HG02970 (cell line): Measurements from ENCODE around the gene SREK1IP1.
A peak's percentile ranks its signal among the peaks of the same experiment; 100 is the strongest.

Source experiments
- ATAC-seq: cut with Tn5 transposase; IDR thresholded peaks from one replicate; pipeline ENCODE4 v1.9.1; 2021; ENCODE audit warnings: mild to moderate bottlenecking, moderate library complexity, moderate number of reproducible peaks; ENCODE audit not compliant: unreplicated experiment, low FRiP score

The SREK1IP1 gene

DNA sequence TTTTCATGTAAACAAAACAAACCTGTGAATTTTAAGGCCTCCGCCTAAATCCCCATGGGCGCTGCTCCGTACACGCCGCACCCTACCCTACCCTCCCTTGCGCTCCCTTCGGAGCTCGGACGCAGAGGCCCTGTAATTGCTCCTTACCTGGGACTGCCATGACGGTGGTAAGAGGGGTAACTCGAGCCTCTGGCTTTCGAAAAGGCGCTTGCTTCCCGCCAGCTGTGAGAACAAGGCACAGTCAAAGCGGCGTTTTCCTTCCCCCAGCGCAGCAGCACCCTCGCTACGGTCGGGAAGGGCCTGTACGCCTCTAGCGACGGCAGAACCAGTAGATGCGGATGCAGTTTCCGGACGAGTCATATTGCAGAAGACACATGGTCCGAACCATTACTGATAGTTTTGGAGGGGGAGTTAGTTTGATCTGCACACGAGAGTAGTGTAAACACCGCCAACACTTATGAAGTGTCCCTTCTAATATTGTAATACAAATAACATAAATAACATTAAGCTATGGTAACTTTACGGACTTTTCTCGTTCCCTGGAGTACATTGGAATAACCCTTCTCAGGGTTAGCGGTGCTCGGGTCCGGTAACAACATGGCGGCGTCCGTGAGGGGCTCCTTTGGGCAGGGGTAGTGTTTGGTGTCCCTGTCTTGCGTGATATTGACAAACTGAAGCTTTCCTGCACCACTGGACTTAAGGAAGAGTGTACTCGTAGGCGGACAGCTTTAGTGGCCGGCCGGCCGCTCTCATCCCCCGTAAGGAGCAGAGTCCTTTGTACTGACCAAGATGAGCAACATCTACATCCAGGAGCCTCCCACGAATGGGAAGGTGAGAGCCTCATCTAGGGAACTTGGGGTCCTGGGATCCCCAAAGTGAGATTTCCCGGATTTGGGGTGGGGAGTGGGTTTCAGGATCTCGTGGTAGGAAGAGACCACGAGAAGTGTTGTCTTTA is at the start of gene SREK1IP1, which contains the start of gene CWC27:
Gene SREK1IP1, minus strand, starts transcription at position 334 of the 955 bp plus-strand sequence. Its CDS starts 174 bp downstream, at position 160.
Gene CWC27, plus strand, starts transcription at position 573 of the 955 bp plus-strand sequence. Its CDS starts 217 bp downstream, at position 790.
- ATAC-seq, result peak; percentile 97

DNA sequence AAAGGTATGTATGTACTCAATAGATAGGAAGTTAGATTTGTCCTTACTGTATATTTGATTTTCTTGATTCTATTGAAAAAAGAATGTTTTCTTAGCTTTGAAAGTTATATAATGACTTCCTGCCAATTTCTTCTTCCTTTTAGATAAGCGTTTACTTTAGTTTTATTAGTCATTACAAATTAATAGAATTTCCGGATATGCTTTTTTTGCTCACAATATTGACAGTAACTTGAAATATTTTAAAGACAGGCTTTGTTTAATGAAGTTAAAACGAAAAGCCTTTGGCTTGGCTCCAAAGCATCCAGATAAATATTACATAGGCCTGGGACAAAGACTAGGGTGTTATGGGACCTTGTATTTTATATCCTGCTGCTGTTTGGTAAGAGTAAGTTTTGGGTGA is 49.8 kb upstream of the SREK1IP1 start:
- no peak for ATAC-seq

DNA sequence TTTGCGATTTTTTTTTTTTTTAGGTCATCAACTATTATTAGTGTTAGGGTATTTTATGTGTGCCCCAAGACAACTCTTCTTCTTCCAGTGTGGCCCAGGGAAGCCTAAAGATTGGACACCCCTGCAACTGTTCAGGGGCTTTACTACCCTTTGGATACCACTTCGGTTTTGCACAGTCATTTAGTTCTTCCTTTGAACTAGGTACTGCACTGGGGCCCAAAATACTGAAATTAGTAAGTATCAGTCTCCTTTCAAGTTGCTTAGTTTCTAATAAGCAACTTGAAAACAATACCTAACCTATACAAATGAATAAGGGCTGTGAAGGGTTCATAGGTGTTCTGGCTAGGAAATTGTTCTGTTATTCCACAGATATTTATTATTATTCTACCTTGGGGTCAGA is 45.6 kb upstream of the SREK1IP1 start:
- ATAC-seq, result peak; percentile 88

DNA sequence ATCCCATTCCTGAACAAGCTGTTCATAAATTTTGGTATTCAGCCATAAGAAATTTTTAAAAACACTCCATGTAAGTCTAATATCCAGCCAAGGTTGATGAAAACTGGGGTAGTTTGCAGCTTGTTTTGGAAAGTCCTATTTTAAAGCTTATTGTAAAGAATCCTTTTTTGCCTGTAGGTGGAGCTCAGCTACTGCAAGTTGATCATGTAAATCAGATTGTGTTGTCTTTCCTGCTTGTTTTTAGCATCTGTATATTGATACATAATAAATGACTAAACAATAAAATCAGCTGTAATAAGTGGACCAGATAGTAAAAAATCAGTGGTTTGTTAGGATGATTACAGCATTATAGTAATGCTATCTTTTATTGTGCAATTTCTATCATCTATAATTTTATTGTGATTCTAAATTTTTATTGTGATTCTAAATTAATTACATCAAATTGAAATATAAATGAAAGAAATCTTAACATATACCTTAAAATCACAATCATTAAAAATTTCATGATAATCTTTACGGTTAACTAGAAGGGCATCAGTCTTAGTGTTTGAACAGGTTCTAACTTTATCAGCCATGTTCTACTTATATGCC is 42.7 kb upstream of the SREK1IP1 start:
- ATAC-seq, result no peak

DNA sequence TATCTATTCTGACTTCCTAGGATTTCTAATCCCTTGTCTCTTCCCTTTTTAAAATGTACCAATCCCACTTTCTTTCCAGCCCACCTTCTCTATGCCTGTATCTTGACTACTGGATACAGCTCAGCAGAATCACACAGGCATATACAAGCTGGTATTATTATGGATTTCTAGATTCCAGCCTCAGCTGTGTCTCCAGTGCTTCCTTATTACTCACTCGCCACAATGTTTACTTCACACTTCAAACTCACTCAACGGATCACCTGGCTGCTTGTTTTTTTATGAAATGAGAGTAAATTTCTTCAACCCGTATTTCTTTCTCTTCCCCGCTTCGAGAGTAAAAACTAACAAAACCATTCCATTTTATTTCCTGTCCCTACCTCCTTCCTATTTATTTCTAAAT is 39.0 kb upstream of the SREK1IP1 start:
- ATAC-seq, result no peak

DNA sequence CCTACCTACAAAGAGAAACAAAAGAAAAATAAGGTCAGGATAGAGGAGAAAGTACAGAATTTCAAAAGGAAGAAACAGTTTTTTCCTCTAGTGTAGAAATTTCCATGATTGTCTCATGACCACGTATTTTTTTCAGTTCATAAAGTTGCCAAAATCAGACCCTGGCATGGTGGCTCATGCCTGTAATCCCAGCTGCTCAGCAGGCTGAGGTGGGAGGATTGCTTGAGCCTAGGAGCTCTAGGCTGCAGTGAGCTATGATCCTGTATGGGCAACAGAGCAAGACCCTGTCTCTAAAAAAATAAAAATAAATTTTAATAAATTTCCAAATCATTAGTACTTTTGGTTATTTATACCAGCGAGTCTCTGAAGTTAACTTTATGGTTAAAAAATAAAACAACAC is 38.0 kb upstream of the SREK1IP1 start:
- ATAC-seq, result no peak

DNA sequence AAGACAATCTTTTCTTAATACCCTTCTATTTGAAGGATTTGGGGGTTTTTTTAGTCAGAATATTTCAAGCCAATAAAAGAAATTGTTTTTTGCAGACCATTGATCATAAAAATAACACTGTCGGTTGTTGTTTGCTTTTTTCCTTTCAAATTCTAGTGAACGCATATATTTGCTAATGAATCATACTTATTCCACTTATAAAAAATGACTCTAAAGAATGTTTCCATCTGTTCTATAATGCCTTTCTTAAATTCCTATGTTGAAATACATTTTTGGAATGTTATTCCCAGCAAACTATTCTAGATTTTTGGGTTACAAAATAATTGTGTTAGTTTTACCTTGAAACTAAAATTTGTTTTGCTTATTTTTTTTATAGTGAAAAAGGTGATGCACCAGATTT is 32.4 kb upstream of the SREK1IP1 start:
- ATAC-seq, result no peak

DNA sequence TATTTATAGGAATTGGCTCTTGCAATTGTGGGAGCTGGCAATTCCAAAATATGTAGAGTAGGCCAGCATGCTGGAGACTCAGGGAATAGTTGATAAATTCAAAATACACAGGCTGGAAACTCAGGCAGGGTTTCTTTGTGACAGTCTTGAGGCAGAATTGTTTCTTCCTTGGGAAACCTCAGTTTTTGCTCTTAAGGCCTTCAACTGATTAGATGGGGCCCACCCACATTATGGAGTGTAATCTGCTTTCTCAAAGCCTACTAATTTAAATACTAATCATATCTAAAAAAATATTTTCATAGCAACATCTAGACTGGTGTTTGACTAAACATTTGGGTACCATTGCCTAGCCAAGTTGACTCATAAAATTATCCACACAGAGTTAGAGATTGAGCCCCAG is 27.8 kb upstream of the SREK1IP1 start:
- no peak for ATAC-seq

DNA sequence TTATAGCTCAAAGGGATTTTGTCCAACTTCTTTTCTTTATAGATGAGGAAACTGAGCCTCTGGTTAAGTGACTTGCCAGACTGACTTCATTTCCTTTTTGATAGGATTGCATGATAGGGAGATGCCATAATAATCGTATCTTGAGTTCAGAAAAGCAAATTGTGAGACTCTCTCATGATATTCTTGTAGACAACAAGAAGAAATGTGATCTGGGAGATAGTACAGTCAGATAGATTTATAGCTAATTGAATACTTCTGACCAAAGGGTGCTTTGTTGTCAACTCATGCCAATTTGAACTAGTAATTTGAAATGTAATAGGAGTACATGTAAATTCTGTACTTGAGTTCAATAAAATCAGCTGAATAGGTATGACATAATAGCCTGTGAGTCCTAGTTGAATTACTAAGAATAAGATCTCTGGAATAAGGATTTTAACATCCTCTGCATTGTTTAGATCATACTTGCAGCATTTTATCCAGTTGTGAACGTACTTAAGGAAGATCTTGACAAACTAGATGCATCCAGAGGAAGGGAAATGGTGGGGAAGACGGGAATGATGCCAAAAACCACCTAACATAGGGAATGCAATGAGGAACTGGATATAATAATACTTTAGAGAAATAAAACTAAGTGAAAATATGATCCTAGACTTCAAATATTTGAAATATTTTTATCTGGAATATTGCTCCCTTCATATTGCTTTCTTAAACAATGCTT is 25.7 kb upstream of the SREK1IP1 start:
- ATAC-seq, result no peak

DNA sequence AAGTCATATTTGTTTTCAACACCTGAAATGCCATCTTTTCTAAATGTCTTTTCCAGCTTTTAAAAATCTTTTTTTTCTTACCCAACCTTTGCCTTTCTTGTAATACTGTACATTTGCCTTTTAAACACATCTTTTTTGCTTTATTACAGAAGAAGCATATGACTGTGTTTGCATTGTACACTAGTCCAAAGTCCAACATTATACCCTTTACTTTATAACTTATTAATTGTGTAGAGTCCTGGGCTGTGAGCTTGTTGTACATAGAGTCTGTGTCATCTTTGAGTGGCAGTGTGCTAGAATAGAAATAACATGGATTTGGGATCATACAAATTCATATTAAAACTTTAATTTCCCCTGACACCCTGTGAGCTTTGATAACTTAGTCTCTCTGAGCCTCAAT is 24.0 kb upstream of the SREK1IP1 start:
- no peak for ATAC-seq

DNA sequence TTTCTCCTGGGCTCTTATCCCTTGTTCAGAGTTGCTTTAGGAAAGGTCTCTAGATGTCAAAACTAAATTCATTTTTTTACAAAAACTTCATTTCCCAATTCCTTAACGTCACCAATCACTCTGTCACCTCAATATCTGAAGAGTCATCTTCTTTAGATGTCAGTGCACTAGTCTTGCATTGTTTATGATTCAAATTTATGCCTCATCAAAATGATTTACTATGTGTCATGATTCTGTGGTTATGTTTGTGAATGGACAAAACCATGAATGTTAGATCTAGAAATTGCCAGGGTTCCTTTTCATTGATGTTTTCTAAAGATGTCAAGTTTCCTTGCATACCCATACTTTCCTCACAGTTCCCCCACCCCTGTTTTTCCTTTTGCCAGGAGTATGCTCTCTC is 21.7 kb upstream of the SREK1IP1 start:
- ATAC-seq, result no peak

DNA sequence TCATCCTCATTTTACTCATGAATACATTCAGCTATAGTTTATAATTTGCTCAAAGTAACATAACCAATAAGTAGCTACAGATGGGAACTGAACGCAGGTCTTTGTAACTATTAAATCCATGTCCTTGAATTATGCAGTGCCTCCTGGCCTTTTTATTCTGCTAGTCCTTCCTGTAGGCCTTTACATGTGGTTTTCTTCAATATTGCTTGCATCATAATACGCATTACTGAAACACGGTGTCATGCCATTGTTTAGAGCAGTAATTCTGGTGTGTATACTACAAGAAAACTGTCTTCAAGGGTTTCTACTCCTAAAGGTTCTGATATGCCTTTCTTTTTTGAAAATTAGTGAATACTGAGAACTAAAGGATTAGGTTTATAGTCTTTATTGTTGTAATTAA is 21.0 kb upstream of the SREK1IP1 start:
- ATAC-seq, result no peak

DNA sequence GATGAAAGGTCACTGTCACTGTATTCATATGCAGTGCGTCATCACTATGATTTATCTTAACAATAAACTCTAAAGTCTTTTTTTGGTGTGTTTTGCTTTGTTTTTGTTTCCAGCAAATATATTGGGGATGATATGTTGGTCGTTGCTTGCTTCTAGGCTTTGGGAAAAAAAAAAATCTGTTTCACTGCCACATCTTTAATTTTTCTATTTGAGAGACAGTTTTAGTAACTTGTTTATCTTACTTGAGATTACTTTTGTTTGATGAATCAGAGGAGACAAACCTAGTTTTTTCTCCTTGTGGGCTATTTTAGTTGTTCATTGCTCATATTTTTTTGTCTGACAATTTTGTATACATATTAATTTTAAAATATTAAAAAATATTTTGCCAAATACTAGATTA is 19.7 kb upstream of the SREK1IP1 start:
- no peak for ATAC-seq

DNA sequence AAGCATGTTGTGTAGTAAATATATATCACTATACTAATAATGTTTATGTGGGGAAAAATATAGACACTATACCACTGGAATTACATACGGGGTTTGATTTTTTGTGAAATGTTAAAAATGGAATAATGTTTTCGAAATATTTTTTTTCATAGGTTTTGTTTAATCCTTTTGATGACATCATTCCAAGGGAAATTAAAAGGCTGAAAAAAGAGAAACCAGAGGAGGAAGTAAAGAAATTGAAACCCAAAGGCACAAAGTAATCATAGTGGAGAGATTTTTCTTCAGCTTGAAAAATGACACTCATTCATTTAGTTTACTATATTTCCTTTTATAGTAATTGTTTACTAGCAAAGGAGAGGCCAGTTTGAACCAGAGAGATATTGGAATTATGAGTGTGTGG is 17.9 kb upstream of the SREK1IP1 start:
- no peak for ATAC-seq

DNA sequence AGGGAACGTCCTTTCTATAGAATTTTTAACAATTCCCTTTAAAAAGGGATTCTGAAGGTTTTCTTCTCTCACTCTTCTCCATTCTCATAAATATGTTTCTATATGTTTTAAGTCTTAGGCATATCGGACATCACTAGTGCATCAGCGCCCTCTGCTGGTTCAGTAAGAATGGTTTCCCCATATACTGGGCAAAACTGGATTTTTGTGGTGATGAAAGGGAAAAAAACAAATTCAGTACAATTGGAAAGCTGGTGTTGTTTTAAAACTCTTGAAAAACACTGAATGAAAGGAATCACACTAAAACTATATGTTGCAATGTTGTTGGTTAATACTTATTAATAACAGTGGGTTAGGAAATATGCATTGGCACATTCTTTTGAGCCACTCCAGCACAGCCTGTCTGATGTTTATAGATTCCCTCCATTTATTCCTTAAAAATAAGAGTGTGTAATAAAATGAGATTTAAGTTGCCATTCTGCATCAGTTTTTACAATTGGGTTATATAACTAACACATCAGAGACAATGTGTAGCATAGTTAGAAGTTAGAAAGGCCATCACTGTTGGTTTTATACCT is 16.0 kb upstream of the SREK1IP1 start:
- no peak for ATAC-seq

DNA sequence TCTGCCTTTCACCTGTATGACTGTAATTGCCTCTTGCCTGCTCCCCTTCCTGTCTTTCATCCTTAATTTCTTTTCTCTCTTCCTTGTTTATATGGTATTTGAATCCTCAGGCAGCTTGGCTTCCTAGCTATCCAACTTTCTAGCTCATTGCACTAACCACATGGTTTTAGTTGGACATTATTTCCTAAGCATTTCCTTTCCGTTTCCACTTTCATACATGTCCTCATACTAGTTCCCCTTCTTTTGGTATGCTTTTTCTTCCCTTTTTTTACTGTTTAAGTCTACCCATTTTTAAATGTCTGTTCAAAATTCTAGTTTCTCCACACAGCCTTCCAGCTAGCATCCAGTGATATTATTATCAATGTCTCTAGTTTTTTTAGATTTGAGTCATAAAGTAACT is 6.8 kb upstream of the SREK1IP1 start:
- ATAC-seq, result no peak

DNA sequence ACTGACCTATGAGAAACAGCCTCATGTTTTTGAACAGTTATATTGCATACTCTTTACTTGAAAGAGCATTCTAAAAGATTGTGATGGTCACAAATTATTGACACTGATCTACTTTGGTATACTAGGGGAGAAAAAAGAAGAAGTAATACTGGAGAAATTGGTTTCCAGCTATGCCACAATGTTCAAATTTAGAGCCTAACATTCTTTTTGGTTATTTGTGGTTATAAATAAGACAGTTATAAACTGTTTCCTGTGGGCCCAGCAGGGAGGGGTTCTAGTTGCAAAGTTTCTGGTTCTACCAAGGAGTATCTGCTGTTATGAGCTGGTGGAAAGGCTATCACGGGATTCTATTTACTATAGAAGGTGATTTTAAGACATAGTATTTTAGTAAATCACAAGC is 5.0 kb upstream of the SREK1IP1 start:
- no peak for ATAC-seq

DNA sequence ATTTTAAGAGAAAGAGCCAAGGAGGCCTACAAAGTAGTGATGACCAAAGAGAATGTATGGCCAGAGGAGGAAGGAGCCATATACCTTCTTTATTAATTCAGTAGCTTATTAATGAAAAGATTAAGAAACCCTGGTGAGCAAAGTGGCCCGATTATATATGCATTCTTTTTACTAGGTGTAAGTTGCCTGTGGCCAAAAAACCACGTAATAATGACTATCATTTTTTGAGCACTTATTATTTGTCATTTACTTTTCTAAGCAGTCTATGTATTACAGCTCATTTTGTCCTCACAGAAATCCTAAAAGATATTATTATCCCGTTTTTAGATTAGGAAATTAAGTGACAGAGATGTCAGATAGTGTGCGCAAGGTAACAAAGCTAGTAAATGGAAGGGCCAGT is 3.2 kb upstream of the SREK1IP1 start:
- ATAC-seq, result no peak

DNA sequence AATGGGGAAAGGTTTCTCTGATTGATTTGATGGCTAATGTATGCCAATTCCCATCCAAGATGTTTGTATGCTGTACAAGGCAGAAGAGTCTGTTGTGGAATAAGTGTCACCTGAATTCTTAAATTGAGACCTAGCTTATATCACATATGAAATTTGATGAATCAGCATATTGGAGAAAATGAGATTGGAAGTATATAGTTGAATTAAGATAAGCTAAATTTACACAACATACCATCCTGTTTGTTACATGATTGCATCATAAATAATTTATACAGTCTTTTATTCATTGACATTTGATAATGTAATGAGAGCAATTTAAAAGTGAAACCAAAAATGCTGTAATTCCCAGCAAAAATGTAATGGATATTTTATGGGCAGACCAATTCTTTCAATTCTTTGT is 1.4 kb upstream of the SREK1IP1 start:
- ATAC-seq, result no peak

DNA sequence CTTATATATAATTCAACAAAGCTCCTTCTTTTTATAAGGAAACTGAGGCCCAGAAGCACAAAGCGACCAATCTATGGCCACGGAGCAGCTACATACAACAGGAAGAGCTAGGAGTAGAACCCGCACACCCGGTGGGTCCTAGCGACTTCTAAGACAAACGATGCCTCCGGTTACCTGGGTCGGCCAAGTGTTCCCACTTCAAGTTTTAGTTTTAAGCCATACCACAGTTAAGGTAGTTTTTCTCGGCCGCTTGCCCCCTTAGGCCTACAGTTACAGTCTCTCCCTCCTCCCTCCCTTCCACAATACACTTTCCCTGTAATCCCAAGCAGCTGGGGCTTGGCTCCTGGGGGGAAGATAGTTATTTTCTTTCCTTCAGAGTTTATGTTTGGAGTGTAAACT is 533 bp downstream of the SREK1IP1 start:
- peak; percentile 9 for ATAC-seq

DNA sequence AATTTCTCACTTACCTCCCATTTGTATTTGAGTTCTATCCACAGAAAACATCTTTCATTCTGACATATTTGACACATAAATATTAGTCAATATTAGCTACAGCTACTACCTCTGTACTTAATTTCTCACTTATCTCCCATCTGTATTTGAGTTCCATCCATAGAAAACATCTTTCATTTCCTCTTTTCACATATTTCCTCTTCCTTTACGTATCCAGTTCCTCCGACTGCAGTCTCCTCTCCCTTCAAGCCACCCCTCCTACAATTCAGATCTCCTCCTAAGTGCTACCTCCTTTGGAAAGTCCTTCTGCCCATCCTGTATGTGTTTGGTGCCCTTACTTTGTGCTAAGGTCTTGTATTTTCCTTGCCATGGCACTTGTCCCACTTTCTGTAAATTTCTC is 1.6 kb downstream of the SREK1IP1 start:
- no peak for ATAC-seq
